Psoas muscle (tissue), 8 donors: Measurements from ENCODE around the gene LZTS2. TPM values are rescaled to one million over a fixed set of nuclear protein-coding genes. Genes with fewer than 3 reads are reported as not detected.

Experiments used
- ATAC-seq, 4 donors: fragments of 200-7000 bp; cut with Tn5 transposase; one replicate each; pipeline ENCODE4 v1.9.1; 2020; ENCODE audit warnings: moderate library complexity in 3 of 4, mild to moderate bottlenecking in 2 of 4
- DNase-seq, 2 donors: peaks; one replicate each; pipeline ENCODE4 v3.0.0-alpha.2; 2020
- H3K27ac ChIP-seq: fragments of 200-600 bp; one replicate; pipeline ENCODE4 v1.8.0; 2022
- H3K27me3 ChIP-seq, 3 donors: fragments of 200-600 bp in 1 of 3; one replicate each; pipeline versions ENCODE4 v1.6.1 to v1.8.0; 2013 to 2022; ENCODE audit warnings: low read length in 2 of 3, mild to moderate bottlenecking in 2 of 3, moderate library complexity in 1 of 3; ENCODE audit not compliant: insufficient read depth in 3 of 3
- H3K36me3 ChIP-seq, 2 donors: fragments of 200-600 bp in 1 of 2; one replicate each; pipeline versions ENCODE4 v1.6.1 to v1.8.0; 2013 to 2022; ENCODE audit warnings: low read depth in 1 of 2, mild to moderate bottlenecking in 1 of 2, moderate library complexity in 1 of 2; ENCODE audit not compliant: insufficient read depth in 1 of 2
- H3K4me1 ChIP-seq: fragments of 200-600 bp; one replicate; pipeline ENCODE4 v1.8.0; 2022
- H3K4me3 ChIP-seq: fragments of 200-600 bp; one replicate; pipeline ENCODE4 v1.8.0; 2022; ENCODE audit warnings: mild to moderate bottlenecking
- H3K9me3 ChIP-seq: fragments of 200-600 bp; one replicate; pipeline ENCODE4 v1.8.0; 2022
- CTCF ChIP-seq: fragments of 200-600 bp; IDR thresholded peaks from one replicate; pipeline ENCODE4 v1.8.0; 2022; ENCODE audit warnings: antibody characterized with exemption
- WGBS, 3 donors: extraction: QIAGEN DNeasy Blood & Tissue Kit; methylation state at CpG; one replicate each; pipeline versions ENCODE4 v1.1.6 to v1.1.7; 2013; 5-methylcytosine and 5-hydroxymethylcytosine counted together
- intact Hi-C, 2 donors: fragments of 100-400 bp; cut with DNase I; formaldehyde crosslinking; loops; one replicate each; pipeline versions ENCODE4 v1.11.0 to v1.14.2; 2022
- long read RNA-seq, 2 donors: library from polyadenylated mRNA; unstranded; transcript quantifications; one replicate each; pipeline ENCODE4 v2.0.0, GENCODE V29; 2021
- polyA plus RNA-seq, 3 donors: library from polyadenylated mRNA; stranded (reverse); fragments of 200-250 nt; gene quantifications; one replicate each; pipeline ENCODE4 v1.2.3, GENCODE V29; 2013
- total RNA-seq, 4 donors: library from RNA; stranded (reverse); fragmentation: NEBNext Ultra II Directional in 2 of 4; extraction: Animal tissue kit (Norgen Biotek cat#: 25700) in 2 of 4; gene quantifications; one replicate each; pipeline versions ENCODE4 v1.2.1 to v1.2.4, GENCODE V29; 2021 to 2023
- donor health status: healthy with polysubstance abuse.
- donor health status: DM: no; HTN: no; CAD: no; lungs with moderate emphysema.
- donor health status: Bipolar disorder and iron deficiency.
- donor health status: healthy.
- donor health status: DM: yes; HTN: yes; CAD: no.
- donor health status: DM: no; HTN: no; CAD: no.
- donor health status: DM: no; HTN: no; CAD: no.
- donor health status: DM: yes; HTN: yes; CAD: no.

The LZTS2 gene
- total RNA-seq (10 to 100 TPM; 20.1 to 66.0 (median 28.7) TPM), polyA plus RNA-seq (10 to 100 TPM; 19.0 to 24.6 (median 20.0) TPM)
- long read RNA-seq, donor 1, full-length matches to known transcripts: 38 of 191 reads
- long read RNA-seq, donor 1, partial matches to known transcripts: 14 of 191 reads
- long read RNA-seq, donor 1, other reads (novel, unspliced or antisense): 139 of 191 reads
- long read RNA-seq, donor 2, full-length matches to known transcripts: 7 of 74 reads
- long read RNA-seq, donor 2, partial matches to known transcripts: 7 of 74 reads
- long read RNA-seq, donor 2, other reads (novel, unspliced or antisense): 60 of 74 reads

GRCh38 chr10:100999742-101000126 lies at the start of gene LZTS2:
LZTS2 (plus strand) TSS chr10:100999808; CDS start chr10:101002539, 2,731 bp downstream.
- Histone ChIP-seq H3K27ac (peak within 1 kb of the TSS; percentile 100), H3K27me3 (no peaks in the 10 kb centered on the region), H3K4me3 (peak within 1 kb of the TSS; percentile 93), H3K9me3 (no peaks in the 10 kb centered on the region), H3K4me1 (peaks cover 45% of the 10 kb centered on the region), H3K36me3 (peaks cover 0 to 24% of the 10 kb centered on the region in 2 donors)
- intact Hi-C loops: no loop called here
- ATAC-seq: no peak
- no peak for DNase-seq
- no peak for TF ChIP-seq CTCF
- WGBS, 3 donors: 0 to 2% (median 0%) methylated on average over 3 to 44 of the region's 44 CpGs

DNA sequence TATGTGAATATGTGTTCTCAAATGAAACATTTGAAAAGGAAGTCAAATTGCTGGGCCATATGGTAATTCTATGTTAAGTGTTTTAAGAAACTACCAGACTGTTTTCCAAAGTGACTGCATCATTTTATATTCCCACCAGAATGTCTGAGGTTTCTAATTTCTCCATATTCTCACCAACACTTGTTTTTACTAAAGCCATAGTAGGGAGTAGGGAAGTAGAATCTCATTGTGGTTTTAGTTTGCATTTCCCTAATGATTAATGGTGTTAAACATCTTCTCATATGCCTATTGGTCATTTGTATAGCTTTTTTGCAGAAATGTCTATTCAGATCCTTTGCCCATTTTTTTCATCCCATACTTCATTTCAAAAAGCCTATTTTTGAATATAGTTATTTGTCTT lies 39.4 kb upstream of the LZTS2 start:
- Histone ChIP-seq H3K36me3 (peaks cover 8 to 90% of the 10 kb centered on the region in 2 donors), H3K4me1 (no peaks in the 10 kb centered on the region), H3K27me3 (no peaks in the 10 kb centered on the region), H3K27ac (no peak overlapping the region), H3K9me3 (no peaks in the 10 kb centered on the region), H3K4me3 (no peak overlapping the region)
- intact Hi-C loops: loop anchor here in 1 of 2 donors (10.0 kb wide), 1 partner anchor 55 kb away; no protein-coding TSS in a partner anchor
- DNase-seq: no peak
- no peak for ATAC-seq
- no peak for TF ChIP-seq CTCF

- ATAC-seq: no peak
- Histone ChIP-seq H3K4me1 (no peaks in the 10 kb centered on the region), H3K9me3 (no peaks in the 10 kb centered on the region), H3K36me3 (peaks cover 12 to 80% of the 10 kb centered on the region in 2 donors), H3K4me3 (no peak overlapping the region), H3K27me3 (no peaks in the 10 kb centered on the region), H3K27ac (no peak overlapping the region)
- WGBS, 3 donors: 65 to 73% (median 69%) methylated on average over 4 of the region's 4 CpGs
- TF ChIP-seq CTCF: no peak
- intact Hi-C loops: loop anchor here in 1 of 2 donors (10.0 kb wide), 1 partner anchor 52 kb away; no protein-coding TSS in a partner anchor
- no peak for DNase-seq
Observed at GRCh38 chr10:100962351-100963080, 37.1 kb upstream of the LZTS2 start.

GRCh38 chr10:100963826-100964225 lies 35.8 kb upstream of the LZTS2 start:
- DNase-seq (no peak), ATAC-seq (no peak)
- H3K27ac ChIP-seq: no peak overlapping the region
- peaks cover 9 to 67% of the 10 kb centered on the region in 2 donors for H3K36me3 ChIP-seq
- no peaks in the 10 kb centered on the region for H3K27me3 ChIP-seq
- intact Hi-C loops: loop anchor here in 1 of 2 donors (10.0 kb wide), 1 partner anchor 51 kb away; no protein-coding TSS in a partner anchor
- no peak for TF ChIP-seq CTCF
- H3K4me3 ChIP-seq: no peak overlapping the region
- no peaks in the 10 kb centered on the region for H3K9me3 ChIP-seq
- 80 to 91% (median 87%) methylated on average over 1 of the region's 1 CpG for WGBS, 3 donors
- H3K4me1 ChIP-seq: peaks cover 4% of the 10 kb centered on the region
